Measurements from ENCODE around the gene LARP1.

The LARP1 gene

DNA sequence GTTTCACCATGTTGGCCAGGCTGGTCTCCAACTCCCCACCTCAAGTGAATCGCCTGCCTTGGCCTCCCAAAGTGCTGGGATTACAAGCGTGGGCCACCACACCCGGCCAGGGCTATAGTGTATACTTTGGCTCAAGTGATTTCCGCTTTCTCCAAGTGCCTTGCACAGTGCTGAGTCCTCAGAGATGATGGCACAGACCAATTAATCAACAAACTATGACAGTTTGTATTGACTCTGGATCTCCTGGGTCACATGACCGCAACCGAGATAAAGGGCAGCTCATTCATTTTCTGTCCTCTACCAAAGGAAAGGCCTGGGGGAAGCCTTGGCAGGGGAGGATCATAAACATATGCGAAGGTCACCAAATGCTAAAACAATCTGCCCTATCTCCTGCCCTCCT, 11.4 kb upstream of the LARP1 start:
- TF ChIP-seq FOXM1 (IDR thresholded peaks at IDR 0.05; ENCODE audit: borderline replicate concordance, low read depth) (no peak), CEBPB (IDR thresholded peaks at IDR 0.05) (no peak), TEAD4 (IDR thresholded peaks at IDR 0.05) (no peak), EGR1 (IDR thresholded peaks at IDR 0.05) (no peak), REST (IDR thresholded peaks at IDR 0.05; ENCODE audit: low read depth) (no peak), CREB1 (IDR thresholded peaks at IDR 0.05; ENCODE audit: low read depth) (no peak)
- TF ChIP-seq, protein P1, sequence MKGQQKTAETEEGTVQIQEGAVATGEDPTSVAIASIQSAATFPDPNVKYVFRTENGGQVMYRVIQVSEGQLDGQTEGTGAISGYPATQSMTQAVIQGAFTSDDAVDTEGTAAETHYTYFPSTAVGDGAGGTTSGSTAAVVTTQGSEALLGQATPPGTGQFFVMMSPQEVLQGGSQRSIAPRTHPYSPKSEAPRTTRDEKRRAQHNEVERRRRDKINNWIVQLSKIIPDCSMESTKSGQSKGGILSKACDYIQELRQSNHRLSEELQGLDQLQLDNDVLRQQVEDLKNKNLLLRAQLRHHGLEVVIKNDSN (IDR thresholded peaks at IDR 0.05), result 0 out of 2 replicates have a peak, but pooled peaks have one; percentile 27

- TF ChIP-seq EGR1 (IDR thresholded peaks at IDR 0.05) (no peak), TAF1 (IDR thresholded peaks at IDR 0.05; ENCODE audit: low read depth) (no peak), ZBTB7A (IDR thresholded peaks at IDR 0.05; ENCODE audit: low read depth) (no peak), EP300 (IDR thresholded peaks at IDR 0.05; ENCODE audit: borderline replicate concordance) (no peak), RAD21 (IDR thresholded peaks at IDR 0.05; ENCODE audit: low read depth) (no peak), CREB1 (IDR thresholded peaks at IDR 0.05; ENCODE audit: low read depth) (no peak), TEAD4 (IDR thresholded peaks at IDR 0.05) (no peak), TCF12 (IDR thresholded peaks at IDR 0.05; ENCODE audit: low read depth) (no peak), REST (IDR thresholded peaks at IDR 0.05; ENCODE audit: low read depth) (no peak), MAX (IDR thresholded peaks at IDR 0.05) (no peak)
- TF ChIP-seq, protein P1 (IDR thresholded peaks at IDR 0.05), result no peak
Observed at GRCh38 chr5:154745349-154745748, 9.8 kb upstream of the LARP1 start.

DNA sequence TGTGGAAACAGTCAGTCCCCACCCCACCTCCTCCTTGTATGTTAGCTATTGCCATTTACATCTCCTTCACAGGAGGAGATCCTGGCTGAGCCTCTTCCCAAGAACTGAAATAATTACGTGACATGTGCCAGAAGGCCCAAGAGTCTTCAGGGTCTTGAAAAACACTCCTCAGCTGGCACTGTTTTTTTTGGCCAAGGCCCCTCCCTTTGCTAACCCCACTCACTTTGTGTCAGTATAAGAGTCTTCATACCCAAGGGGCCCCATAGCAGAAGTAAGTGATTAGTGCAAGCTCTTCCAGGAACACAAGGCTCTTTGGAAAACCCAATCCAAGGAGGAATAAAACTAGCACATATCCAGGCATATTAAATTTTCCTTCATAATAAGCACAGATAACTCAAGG, 5.7 kb upstream of the LARP1 start:
- TF ChIP-seq, protein P1 (IDR thresholded peaks at IDR 0.05), result no peak
- TF ChIP-seq REST (IDR thresholded peaks at IDR 0.05; ENCODE audit: low read depth), result no peak
- TF ChIP-seq MAX (IDR thresholded peaks at IDR 0.05), result no peak
- no peak for TF ChIP-seq FOXM1 (IDR thresholded peaks at IDR 0.05; ENCODE audit: borderline replicate concordance, low read depth)
- no peak for TF ChIP-seq TEAD4 (IDR thresholded peaks at IDR 0.05)
- no peak for TF ChIP-seq CEBPB (IDR thresholded peaks at IDR 0.05)
- no peak for TF ChIP-seq ZBTB7A (IDR thresholded peaks at IDR 0.05; ENCODE audit: low read depth)
- no peak for TF ChIP-seq YY1 (IDR thresholded peaks at IDR 0.05; ENCODE audit: low read depth)
- no peak for TF ChIP-seq EGR1 (IDR thresholded peaks at IDR 0.05)
- no peak for TF ChIP-seq CREB1 (IDR thresholded peaks at IDR 0.05; ENCODE audit: low read depth)
- no peak for TF ChIP-seq TCF12 (IDR thresholded peaks at IDR 0.05; ENCODE audit: low read depth)
- TF ChIP-seq NFIC (IDR thresholded peaks at IDR 0.05), result no peak
- TF ChIP-seq TAF1 (IDR thresholded peaks at IDR 0.05; ENCODE audit: low read depth), result no peak
- no peak for TF ChIP-seq EP300 (IDR thresholded peaks at IDR 0.05; ENCODE audit: borderline replicate concordance)
- TF ChIP-seq RAD21 (IDR thresholded peaks at IDR 0.05; ENCODE audit: low read depth), result no peak

DNA sequence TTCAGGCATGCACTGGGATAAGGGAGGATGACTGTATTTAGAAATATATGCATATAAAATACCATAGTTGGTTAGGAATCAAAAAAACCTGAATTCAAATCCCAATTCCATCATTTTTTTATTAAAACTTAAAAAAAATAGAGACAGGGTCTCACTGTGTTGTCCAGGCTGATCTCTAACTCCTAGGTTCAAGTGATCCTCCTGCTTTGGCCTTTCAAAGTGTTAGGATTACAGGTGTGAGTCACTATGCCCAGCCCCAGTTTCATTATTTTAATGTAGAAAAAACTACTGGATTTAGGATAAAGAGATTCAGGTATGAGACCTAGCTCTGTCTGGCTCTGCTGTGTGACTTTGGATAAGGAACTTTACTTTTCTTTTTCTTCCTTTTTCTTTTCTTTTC, 3.3 kb upstream of the LARP1 start:
- TF ChIP-seq CREB1 (IDR thresholded peaks at IDR 0.05; ENCODE audit: low read depth), result no peak
- TF ChIP-seq FOXM1 (IDR thresholded peaks at IDR 0.05; ENCODE audit: borderline replicate concordance, low read depth), result no peak
- TF ChIP-seq EP300 (IDR thresholded peaks at IDR 0.05; ENCODE audit: borderline replicate concordance), result no peak
- TF ChIP-seq, protein P1 (IDR thresholded peaks at IDR 0.05), result no peak
- no peak for TF ChIP-seq EGR1 (IDR thresholded peaks at IDR 0.05)
- TF ChIP-seq TEAD4 (IDR thresholded peaks at IDR 0.05), result no peak
- TF ChIP-seq YY1 (IDR thresholded peaks at IDR 0.05; ENCODE audit: low read depth), result no peak
- no peak for TF ChIP-seq RAD21 (IDR thresholded peaks at IDR 0.05; ENCODE audit: low read depth)
- TF ChIP-seq CEBPB (IDR thresholded peaks at IDR 0.05), result no peak
- no peak for TF ChIP-seq ZBTB7A (IDR thresholded peaks at IDR 0.05; ENCODE audit: low read depth)
- no peak for TF ChIP-seq TCF12 (IDR thresholded peaks at IDR 0.05; ENCODE audit: low read depth)
- no peak for TF ChIP-seq NFIC (IDR thresholded peaks at IDR 0.05)

All from Ishikawa (cell line).